HCT116 (cell line): Measurements from ENCODE around the gene INPP5J. TPM values are rescaled to one million over a fixed set of nuclear protein-coding genes. Genes with fewer than 3 reads are reported as not detected.

Source experiments
- ATAC-seq: fragments of 200-7000 bp; cut with Tn5 transposase; 2 replicates; pipeline ENCODE4 v1.9.1; 2020; ENCODE audit warnings: mild to moderate bottlenecking, moderate library complexity
- BruUV-seq: library from RNA; stranded (reverse); fragments of 400-500 nt; replicated peaks from 2 replicates; lab custom pipeline; 2021; lab: Mats Ljungman, UMichigan
- CTCF ChIA-PET: fragments of 300-600 bp; sonication (Branson Sonifier 250); formaldehyde crosslinking; loops from one replicate; lab custom pipeline; 2021; ENCODE audit warnings: antibody characterized with exemption; lab: Charles Lee
- POLR2A ChIA-PET: fragments of 300-600, 350-600 bp; sonication (Branson Sonifier 250); formaldehyde crosslinking; loops from one replicate; lab custom pipeline; 2021; ENCODE audit warnings: antibody characterized with exemption; lab: Charles Lee
- RAD21 ChIA-PET, 2 experiments: fragments of 300-600 bp; sonication (Branson Sonifier 250); formaldehyde crosslinking; loops; one replicate each; lab custom pipeline; 2023; ENCODE audit warnings: low total read pairs in 2 of 2; ENCODE audit not compliant: uncharacterized antibody in 2 of 2, unreplicated experiment in 2 of 2, low non-redundant PET in 1 of 2; lab: Charles Lee
- DNase-seq: peaks from one replicate; pipeline ENCODE4 v3.0.0-alpha.2; 2010; ENCODE audit warnings: low read depth, low spot score
- H2AFZ ChIP-seq: fragments of 200-600 bp; shearing (Covaris generic), sonication (generic); 2 replicates; pipeline ENCODE4 v1.6.1; 2017; ENCODE audit warnings: low read depth, mixed run types, mixed read lengths, antibody characterized with exemption, low read length; ENCODE audit not compliant: poor library complexity, severe bottlenecking
- H3K27ac ChIP-seq: 2 replicates; pipeline ENCODE4 v1.5.1; 2012; ENCODE audit warnings: low read depth, low read length
- H3K27me3 ChIP-seq: fragments of 200-600 bp; sonication (generic); 2 replicates; pipeline ENCODE4 v1.6.1; 2016; ENCODE audit warnings: mixed run types, low read length, mixed read lengths; ENCODE audit not compliant: insufficient read depth
- H3K36me3 ChIP-seq, 2 experiments: fragments of 200-500 bp in 1 of 2; fragments of 200-600 bp in 1 of 2; sonication (Bioruptor generic) in 1 of 2; sonication (generic) in 1 of 2; 2 replicates each; pipeline versions ENCODE4 v1.5.1 to v1.6.1; 2014 to 2016; ENCODE audit warnings: low read length in 2 of 2, inconsistent platforms in 1 of 2, mixed read lengths in 1 of 2, mixed run types in 1 of 2; ENCODE audit not compliant: insufficient read depth in 2 of 2, control insufficient read depth in 1 of 2
- H3K4me1 ChIP-seq, 2 experiments: fragments of 200-600 bp in 1 of 2; sonication (generic) in 1 of 2; 2 replicates each; pipeline versions ENCODE4 v1.5.1 to v1.6.1; 2012 to 2017; ENCODE audit warnings: low read length in 2 of 2, inconsistent platforms in 1 of 2, mild to moderate bottlenecking in 1 of 2, mixed read lengths in 1 of 2, mixed run types in 1 of 2, moderate library complexity in 1 of 2; ENCODE audit not compliant: insufficient read depth in 2 of 2, control insufficient read depth in 1 of 2
- H3K4me2 ChIP-seq: fragments of 200-600 bp; sonication (generic); 2 replicates; pipeline ENCODE4 v1.6.1; 2017; ENCODE audit warnings: mixed run types, low read length, mixed read lengths
- H3K4me3 ChIP-seq, 2 experiments: fragments of 200-600 bp in 1 of 2; sonication (generic) in 1 of 2; replicated peaks in 1 of 2; 2 replicates each; pipeline ENCODE4 v1.5.1; 2011 to 2016; ENCODE audit warnings: low read length in 2 of 2, control low read depth in 1 of 2, low read depth in 1 of 2, mild to moderate bottlenecking in 1 of 2, mixed read lengths in 1 of 2, mixed run types in 1 of 2
- H3K79me2 ChIP-seq: fragments of 200-600 bp; sonication (generic); 2 replicates; pipeline ENCODE4 v1.6.1; 2017; ENCODE audit warnings: mild to moderate bottlenecking, mixed run types, low read length, moderate library complexity, mixed read lengths; ENCODE audit not compliant: insufficient read depth
- H3K9ac ChIP-seq: fragments of 200-600 bp; sonication (generic); 2 replicates; pipeline ENCODE4 v1.6.1; 2016; ENCODE audit warnings: low read length, mixed read lengths
- H3K9me2 ChIP-seq: fragments of 200-600 bp; sonication (generic), shearing (Covaris generic); 2 replicates; pipeline ENCODE4 v1.6.1; 2017; ENCODE audit warnings: mixed run types, mild to moderate bottlenecking, moderate library complexity; ENCODE audit not compliant: insufficient read depth
- H3K9me3 ChIP-seq, 2 experiments: fragments of 200-500 bp in 1 of 2; fragments of 200-600 bp in 1 of 2; sonication (Bioruptor generic) in 1 of 2; sonication (generic) in 1 of 2; 2 replicates each; pipeline ENCODE4 v1.6.1; 2014 to 2017; ENCODE audit warnings: low read length in 2 of 2, mixed read lengths in 2 of 2, inconsistent platforms in 1 of 2, low read depth in 1 of 2, mild to moderate bottlenecking in 1 of 2, mixed run types in 1 of 2, moderate library complexity in 1 of 2; ENCODE audit not compliant: control insufficient read depth in 1 of 2, insufficient read depth in 1 of 2
- H4K20me1 ChIP-seq: fragments of 200-600 bp; sonication (generic), shearing (Covaris generic); 2 replicates; pipeline ENCODE4 v1.6.1; 2017; ENCODE audit warnings: mixed run types, mild to moderate bottlenecking, moderate library complexity; ENCODE audit not compliant: insufficient read depth
- ATF3 ChIP-seq: IDR thresholded peaks from 2 replicates; pipeline ENCODE4 v1.6.1; 2012
- CTCF ChIP-seq, 3 experiments: fragments of 200-600 bp in 1 of 3; sonication (generic) in 1 of 3; IDR thresholded peaks in 2 of 3; conservative IDR thresholded peaks in 1 of 3; 2 replicates each; pipeline ENCODE4 v1.5.1; 2012 to 2017; ENCODE audit warnings: low read depth in 2 of 3, low read length in 2 of 3, antibody characterized with exemption in 1 of 3, borderline replicate concordance in 1 of 3, control low read depth in 1 of 3, mild to moderate bottlenecking in 1 of 3, mixed read lengths in 1 of 3, mixed run types in 1 of 3, moderate library complexity in 1 of 3; ENCODE audit not compliant: insufficient read depth in 1 of 3
- ELF1 ChIP-seq: IDR thresholded peaks from 2 replicates; pipeline ENCODE4 v1.6.1; 2012; ENCODE audit warnings: low read depth, borderline replicate concordance
- EZH2 ChIP-seq: fragments of 200-600 bp; sonication (generic); IDR thresholded peaks from 2 replicates; pipeline ENCODE4 v1.6.1; 2017; ENCODE audit warnings: antibody characterized with exemption, mixed run types
- EZH2phosphoT487 ChIP-seq: fragments of 200-600 bp; IDR thresholded peaks from 2 replicates; pipeline ENCODE4 v1.6.1; 2018; ENCODE audit warnings: antibody characterized with exemption, borderline replicate concordance
- FOSL1 ChIP-seq: IDR thresholded peaks from 2 replicates; pipeline ENCODE4 v1.6.1; 2012; ENCODE audit warnings: low read depth
- JUND ChIP-seq: IDR thresholded peaks from 2 replicates; pipeline ENCODE4 v1.6.1; 2012
- MAX ChIP-seq: IDR thresholded peaks from 2 replicates; pipeline ENCODE4 v1.6.1; 2012
- SP1 ChIP-seq: IDR thresholded peaks from 2 replicates; pipeline ENCODE4 v1.6.1; 2012; ENCODE audit warnings: low read depth
- TCF7L2 ChIP-seq: IDR thresholded peaks from 2 replicates; pipeline ENCODE4 v1.7.0; 2011; ENCODE audit warnings: borderline replicate concordance, inconsistent platforms; ENCODE audit not compliant: insufficient read depth, insufficient read length; ENCODE audit errors: extremely low read depth
- ZFX ChIP-seq: fragments of 450-650 bp; IDR thresholded peaks from 2 replicates; pipeline ENCODE4 v1.6.1; 2017
- ZNF274 ChIP-seq: fragments of 200-500 bp; sonication (Bioruptor generic); IDR thresholded peaks from 2 replicates; pipeline ENCODE4 v1.6.1; 2014; ENCODE audit warnings: mild to moderate bottlenecking, low read depth, low read length, inconsistent platforms
- intact Hi-C: fragments of 100-400 bp; cut with micrococcal nuclease; formaldehyde crosslinking; loops from 2 replicates; pipeline ENCODE4 v1.10.0; 2022
- total RNA-seq: library from RNA; stranded (reverse); gene quantifications from one replicate; pipeline ENCODE4 v1.2.1, GENCODE V29; 2021; ENCODE audit not compliant: unreplicated experiment

INPP5J gene
- total RNA-seq, 1 experiment from 2014 or later, result 8.9 TPM

- H4K20me1 ChIP-seq, result no peaks in the 10 kb centered on the region
- no peaks in the 10 kb centered on the region for H3K9me3 ChIP-seq
- ChIA-PET POLR2A (interaction anchor here (0.9 to 1.8 kb wide), 2 partner anchors 8 to 13 kb away, joined by 3 to 4 read pairs; partner anchors contain the start of gene SMTN), RAD21 (no interaction called here), CTCF (interaction anchor here (1.2 to 1.3 kb wide), 2 partner anchors 9 to 10 kb away, joined by 3 to 4 read pairs; no protein-coding TSS in a partner anchor)
- no peak overlapping the region for H3K27ac ChIP-seq
- BruUV-seq, result no TSS peak
- no peaks in the 10 kb centered on the region for H3K27me3 ChIP-seq
- no peak overlapping the region for H3K4me3 ChIP-seq
- no peak for TF ChIP-seq ATF3
- no peak for TF ChIP-seq TCF7L2
- no peak for TF ChIP-seq EZH2phosphoT487
- no peak for TF ChIP-seq ELF1
- no peak for TF ChIP-seq ZFX
- no peak for TF ChIP-seq FOSL1
- TF ChIP-seq CTCF (IDR thresholded peaks at IDR 0.05 in 2 of 3, conservative IDR thresholded peaks at IDR 0.05 in 1 of 3; ENCODE audit: borderline replicate concordance in 1 of 3, insufficient read depth in 1 of 3, low read depth in 2 of 3, low read length in 2 of 3), result no peak
- no peak for TF ChIP-seq JUND
- no peak for TF ChIP-seq EZH2
- no peak for TF ChIP-seq MAX
- TF ChIP-seq ZNF274, result no peak
- no peak for TF ChIP-seq SP1
- intact Hi-C loops, result no loop called here
- no peaks in the 10 kb centered on the region for H3K79me2 ChIP-seq
- H3K4me1 ChIP-seq, result peaks cover 0 to 3% of the 10 kb centered on the region in 2 experiments; a peak in 1 of 4 replicates
- no peak overlapping the region for H2AFZ ChIP-seq
- no peak for DNase-seq
- H3K36me3 ChIP-seq, result peaks cover 37 to 56% of the 10 kb centered on the region in 2 experiments
- H3K9me2 ChIP-seq, result no peaks in the 10 kb centered on the region
- ATAC-seq, result no peak
- no peak overlapping the region for H3K4me2 ChIP-seq
- H3K9ac ChIP-seq, result no peak overlapping the region
These were observed 28.7 kb upstream of the INPP5J start for GRCh38 chr22:31094021-31094551.
